Measurements from ENCODE around the gene FAU.

FAU gene

DNA sequence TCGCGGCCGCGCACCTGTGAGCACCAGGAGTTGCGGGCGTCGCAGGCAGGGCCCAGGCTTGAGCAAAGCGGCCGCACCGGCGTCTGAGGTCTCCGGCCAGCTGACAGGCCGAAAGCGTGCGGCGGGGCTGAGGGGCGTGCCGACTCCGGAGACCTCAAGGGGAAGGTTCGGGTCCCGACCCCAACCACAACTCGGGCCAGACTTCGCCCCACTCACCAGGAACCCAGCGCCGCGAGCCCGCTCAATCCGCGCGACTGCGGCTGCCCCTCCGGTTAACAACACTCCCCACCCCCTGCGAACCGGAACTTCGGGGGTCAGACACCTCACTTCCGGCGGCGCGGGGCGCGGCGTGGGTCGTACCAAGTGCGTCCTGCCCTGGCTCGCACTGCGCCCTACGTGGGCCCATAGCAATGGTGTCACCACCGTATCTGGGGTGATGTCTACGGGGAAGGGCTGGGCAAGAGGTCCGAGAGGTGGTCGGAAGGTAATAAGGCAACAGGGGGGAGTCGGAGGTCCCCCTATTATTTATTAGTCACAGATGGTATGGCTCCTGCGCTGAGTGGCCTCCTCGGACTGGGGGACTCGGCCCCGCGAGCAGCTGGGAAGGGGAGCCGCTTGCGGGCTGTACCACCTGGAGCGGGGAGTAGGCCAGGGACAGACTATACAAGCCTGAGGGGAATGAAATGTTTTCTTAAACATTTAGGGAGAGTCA is 12.5 kb upstream of the FAU start, which contains the start of gene SYVN1:
SYVN1 (minus strand) TSS at position 280 of the 712 bp plus-strand sequence. CDS start 918 bp downstream, outside the sequence.
- TF ChIP-seq, protein P1, sequence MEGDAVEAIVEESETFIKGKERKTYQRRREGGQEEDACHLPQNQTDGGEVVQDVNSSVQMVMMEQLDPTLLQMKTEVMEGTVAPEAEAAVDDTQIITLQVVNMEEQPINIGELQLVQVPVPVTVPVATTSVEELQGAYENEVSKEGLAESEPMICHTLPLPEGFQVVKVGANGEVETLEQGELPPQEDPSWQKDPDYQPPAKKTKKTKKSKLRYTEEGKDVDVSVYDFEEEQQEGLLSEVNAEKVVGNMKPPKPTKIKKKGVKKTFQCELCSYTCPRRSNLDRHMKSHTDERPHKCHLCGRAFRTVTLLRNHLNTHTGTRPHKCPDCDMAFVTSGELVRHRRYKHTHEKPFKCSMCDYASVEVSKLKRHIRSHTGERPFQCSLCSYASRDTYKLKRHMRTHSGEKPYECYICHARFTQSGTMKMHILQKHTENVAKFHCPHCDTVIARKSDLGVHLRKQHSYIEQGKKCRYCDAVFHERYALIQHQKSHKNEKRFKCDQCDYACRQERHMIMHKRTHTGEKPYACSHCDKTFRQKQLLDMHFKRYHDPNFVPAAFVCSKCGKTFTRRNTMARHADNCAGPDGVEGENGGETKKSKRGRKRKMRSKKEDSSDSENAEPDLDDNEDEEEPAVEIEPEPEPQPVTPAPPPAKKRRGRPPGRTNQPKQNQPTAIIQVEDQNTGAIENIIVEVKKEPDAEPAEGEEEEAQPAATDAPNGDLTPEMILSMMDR (conservative IDR thresholded peaks at IDR 0.05; ENCODE audit: low read depth): no peak
- DNase-seq (ENCODE audit: low spot score): peak; percentile 93
- ChIA-PET CTCF (interaction anchor here (0.7 to 1.7 kb wide), 3 partner anchors 10 to 46 kb away, joined by 3 to 5 read pairs (median 3); no protein-coding TSS in a partner anchor), POLR2A (ENCODE audit: low non-redundant PET) (interaction anchor here (0.6 to 2.2 kb wide), 7 partner anchors 12 to 216 kb away, joined by 3 to 9 read pairs (median 3); partner anchors contain the start of genes FAU and MRPL49)
- peak within 1 kb of the TSS; percentile 96 for H3K27ac ChIP-seq

DNA sequence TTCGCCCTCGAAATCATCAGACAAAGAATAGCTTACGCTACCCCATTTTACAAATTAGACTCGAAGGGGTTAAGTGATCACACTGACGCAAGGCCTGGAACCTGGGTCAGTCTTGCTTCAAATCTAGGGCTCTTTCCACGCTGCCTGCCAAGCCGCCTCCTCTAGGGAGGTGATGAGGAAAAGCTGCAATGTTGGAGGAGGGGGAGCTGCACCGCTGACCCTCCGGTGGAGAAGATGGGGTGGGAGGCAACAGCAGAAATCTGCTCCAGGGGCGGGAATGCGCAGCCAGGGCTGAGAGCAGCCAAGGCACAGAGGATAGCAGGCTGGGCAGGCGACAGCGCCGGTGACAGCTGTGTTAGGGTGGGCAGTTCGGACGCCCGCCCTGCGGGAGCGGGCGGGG is 11.8 kb upstream of the FAU start:
- ChIA-PET CTCF (interaction anchor here (0.7 to 1.7 kb wide), 3 partner anchors 10 to 112 kb away, joined by 3 to 5 read pairs (median 3); no protein-coding TSS in a partner anchor), POLR2A (ENCODE audit: low non-redundant PET) (interaction anchor here (0.5 to 0.6 kb wide), 3 partner anchors 11 to 214 kb away, joined by 3 to 8 read pairs (median 3); no protein-coding TSS in a partner anchor)
- no peak for DNase-seq (ENCODE audit: low spot score)
- TF ChIP-seq, protein P1 (conservative IDR thresholded peaks at IDR 0.05; ENCODE audit: low read depth): no peak
- peak overlapping the region; percentile 96 for H3K27ac ChIP-seq

DNA sequence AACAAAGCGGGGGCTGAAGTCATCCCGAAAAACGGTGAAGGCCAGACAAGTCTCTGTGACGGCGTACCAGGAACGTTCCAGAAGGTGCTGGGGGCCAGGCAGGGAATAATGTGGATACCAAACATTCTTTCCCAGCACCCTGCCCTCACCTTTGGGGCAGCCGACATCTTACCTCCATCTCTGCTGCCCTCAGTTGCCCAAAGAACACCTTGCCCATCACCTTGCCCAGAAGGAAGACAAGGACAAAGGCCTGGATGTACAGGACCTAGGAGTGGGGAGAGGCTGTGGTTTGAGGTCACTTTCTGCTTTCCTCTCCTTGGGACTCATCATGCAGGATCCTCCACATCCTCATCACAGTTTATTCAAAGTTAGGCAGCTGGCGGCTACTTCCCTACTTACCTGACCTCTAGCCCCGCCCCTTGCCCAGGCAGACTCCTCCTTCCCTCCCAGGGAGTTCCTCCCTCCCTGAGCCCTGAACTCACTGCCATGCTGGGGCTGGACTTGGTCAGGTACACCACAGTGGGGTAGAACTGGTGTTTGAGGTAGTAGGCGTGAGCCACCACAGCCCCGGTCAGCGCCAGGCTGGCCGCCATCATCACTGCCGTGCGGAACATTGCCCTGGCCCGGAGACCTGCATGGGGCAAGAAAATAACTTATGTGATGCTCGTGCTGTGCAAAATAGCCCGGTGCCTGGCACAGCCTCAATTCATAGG is 11.2 kb upstream of the FAU start:
- DNase-seq (ENCODE audit: low spot score): peak; percentile 78
- CTCF ChIA-PET: interaction anchor here (0.5 to 1.7 kb wide), 4 partner anchors 9 to 112 kb away, joined by 3 to 5 read pairs (median 3); partner anchors contain the start of gene NAALADL1
- TF ChIP-seq, protein P1 (conservative IDR thresholded peaks at IDR 0.05; ENCODE audit: low read depth): no peak
- peak overlapping the region; percentile 96 for H3K27ac ChIP-seq
- POLR2A ChIA-PET (ENCODE audit: low non-redundant PET): interaction anchor here (0.5 kb wide), 2 partner anchors 10 to 214 kb away, joined by 3 to 8 read pairs; no protein-coding TSS in a partner anchor

DNA sequence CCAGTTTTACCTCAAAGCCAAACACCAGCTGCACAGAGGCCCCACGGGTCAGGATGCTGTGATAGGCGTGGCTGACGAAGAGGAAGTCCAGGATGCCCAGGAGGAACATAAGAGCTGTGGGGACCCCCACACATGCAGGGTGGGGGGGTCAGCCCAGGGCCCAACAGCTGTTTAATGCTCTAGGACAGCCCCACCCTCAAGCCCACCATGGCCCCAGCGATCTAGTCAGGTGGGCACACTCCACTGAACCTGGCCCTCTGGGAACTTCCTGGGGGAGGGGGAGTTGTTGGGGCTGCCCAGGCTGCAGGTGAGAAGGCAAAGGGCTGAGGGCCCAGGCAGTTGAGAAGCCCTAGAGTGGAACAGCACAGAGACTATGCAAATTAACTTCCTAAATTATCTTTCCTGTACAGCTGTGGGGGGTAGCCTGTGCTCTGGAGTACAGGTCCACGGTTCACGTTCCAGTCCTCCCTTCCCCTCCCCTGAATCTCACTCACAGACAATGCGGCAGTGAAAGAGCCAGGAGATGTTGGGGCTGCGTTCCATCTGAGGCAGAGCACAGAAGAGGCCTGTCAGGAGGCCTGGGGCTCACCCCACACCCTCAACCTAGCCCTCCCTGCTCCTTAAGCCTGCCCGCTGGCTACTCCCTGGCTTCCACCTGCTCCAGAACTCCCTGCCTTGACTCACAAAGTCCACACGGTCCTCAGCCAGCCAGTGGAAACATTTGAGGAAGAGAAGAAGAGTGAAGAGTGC is 10.5 kb upstream of the FAU start:
- ChIA-PET POLR2A (ENCODE audit: low non-redundant PET) (interaction anchor here (2.7 kb wide), 1 partner anchor 11 kb away, joined by 9 read pairs; the partner anchor contains the start of genes FAU and MRPL49), CTCF (interaction anchor here (0.5 kb wide), 1 partner anchor 74 kb away, joined by 3 read pairs; the partner anchor contains the start of gene NAALADL1)
- no peak for DNase-seq (ENCODE audit: low spot score)
- TF ChIP-seq, protein P1 (conservative IDR thresholded peaks at IDR 0.05; ENCODE audit: low read depth): no peak
- peak overlapping the region; percentile 96 for H3K27ac ChIP-seq

DNA sequence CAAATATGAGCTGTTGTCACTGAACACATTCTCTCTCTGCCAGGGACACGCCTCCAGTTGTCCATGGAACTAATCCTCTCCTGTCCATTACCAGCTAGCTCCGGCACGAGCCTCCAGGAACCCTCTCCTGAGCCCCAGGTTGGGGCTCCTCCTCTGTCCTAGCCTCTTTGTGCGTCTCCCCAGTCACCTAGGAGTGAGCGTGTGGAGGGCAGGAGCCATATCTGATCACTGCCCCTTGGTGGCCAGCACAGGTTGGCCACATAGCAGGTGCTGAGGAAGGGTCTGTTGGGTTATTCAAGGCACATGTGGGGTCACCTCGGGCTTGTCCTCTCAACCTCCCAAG is 9.9 kb upstream of the FAU start:
- ChIA-PET POLR2A (ENCODE audit: low non-redundant PET) (interaction anchor here (0.6 to 2.7 kb wide), 2 partner anchors 10 to 50 kb away, joined by 3 to 9 read pairs; partner anchors contain the start of genes CAPN1, FAU and MRPL49), CTCF (interaction anchor here (0.6 kb wide), 1 partner anchor 361 kb away, joined by 3 read pairs; no protein-coding TSS in a partner anchor)
- H3K27ac ChIP-seq: peak overlapping the region; percentile 96
- no peak for DNase-seq (ENCODE audit: low spot score)
- TF ChIP-seq, protein P1 (conservative IDR thresholded peaks at IDR 0.05; ENCODE audit: low read depth): no peak

Measured in RWPE1 (cell line).